Measurements from ENCODE around the gene DUSP22. TPM values are rescaled to one million over a fixed set of nuclear protein-coding genes. Genes with fewer than 3 reads are reported as not detected.
A peak's percentile ranks its signal among the peaks of the same experiment; 100 is the strongest.

DUSP22 gene
- total RNA-seq, 3 donors from 2014 or later, result 27.5 to 80.6 (median 29.1) TPM

GRCh38 chr6:334536-335510 lies 42.5 kb downstream of the DUSP22 start:
- Histone ChIP-seq H3K9me3 (peaks cover 7% of the 10 kb centered on the region), H3K4me3 (no peak overlapping the region), H3K36me3 (ENCODE audit: low read depth) (no peaks in the 10 kb centered on the region), H3K4me1 (ENCODE audit: low read depth) (peaks cover 10% of the 10 kb centered on the region)
- DNase-seq, result no peak
- ATAC-seq, result no peak
- TF ChIP-seq CTCF (IDR thresholded peaks at IDR 0.05), result no peak
- intact Hi-C loops (cut with DNase I, micrococcal nuclease), result no loop called here

- intact Hi-C loops (cut with DNase I, micrococcal nuclease), result no loop called here
- no peak for TF ChIP-seq CTCF (IDR thresholded peaks at IDR 0.05)
- Histone ChIP-seq H3K4me1 (ENCODE audit: low read depth) (peaks cover 10% of the 10 kb centered on the region), H3K36me3 (ENCODE audit: low read depth) (no peaks in the 10 kb centered on the region), H3K4me3 (no peak overlapping the region), H3K9me3 (peaks cover 10% of the 10 kb centered on the region)
- DNase-seq, result no peak
- ATAC-seq, result no peak
These were observed 43.3 kb downstream of the DUSP22 start for GRCh38 chr6:335572-335971.

GRCh38 chr6:336159-337114 lies 44.1 kb downstream of the DUSP22 start:
- no peak for DNase-seq
- no peak for TF ChIP-seq CTCF (IDR thresholded peaks at IDR 0.05)
- Histone ChIP-seq H3K36me3 (ENCODE audit: low read depth) (no peaks in the 10 kb centered on the region), H3K4me3 (no peak overlapping the region), H3K4me1 (ENCODE audit: low read depth) (peaks cover 4% of the 10 kb centered on the region), H3K9me3 (peaks cover 11% of the 10 kb centered on the region)
- peak; percentile 42 for ATAC-seq
- intact Hi-C loops (cut with DNase I, micrococcal nuclease), result no loop called here

- intact Hi-C loops (cut with DNase I, micrococcal nuclease), result no loop called here
- no peak for DNase-seq
- no peaks in the 10 kb centered on the region for H3K36me3 ChIP-seq (ENCODE audit: low read depth)
- H3K4me1 ChIP-seq (ENCODE audit: low read depth), result no peaks in the 10 kb centered on the region
- H3K9me3 ChIP-seq, result peaks cover 4% of the 10 kb centered on the region
- ATAC-seq, result peak; percentile 23
- no peak overlapping the region for H3K4me3 ChIP-seq
- no peak for TF ChIP-seq CTCF (IDR thresholded peaks at IDR 0.05)
These were observed 45.6 kb downstream of the DUSP22 start for GRCh38 chr6:337805-338368.

GRCh38 chr6:338815-339262 lies 46.6 kb downstream of the DUSP22 start:
- intact Hi-C loops (cut with DNase I, micrococcal nuclease), result no loop called here
- Histone ChIP-seq H3K36me3 (ENCODE audit: low read depth) (no peaks in the 10 kb centered on the region), H3K9me3 (peaks cover 6% of the 10 kb centered on the region), H3K4me3 (no peak overlapping the region), H3K4me1 (ENCODE audit: low read depth) (no peaks in the 10 kb centered on the region)
- ATAC-seq (no peak), DNase-seq (no peak)
- TF ChIP-seq CTCF (IDR thresholded peaks at IDR 0.05), result no peak

Data from mucosa of descending colon (tissue), 3 donors.